HepG2 (cell line): ENCODE results near the gene USH2A. TPM values are rescaled to one million over a fixed set of nuclear protein-coding genes. Genes with fewer than 3 reads are reported as not detected.

Experiments
- ATAC-seq: fragments of 200-7000 bp; cut with Tn5 transposase; 3 replicates; pipeline ENCODE4 v1.9.1; 2020; ENCODE audit warnings: mild to moderate bottlenecking, moderate library complexity
- BruUV-seq: library from RNA; stranded (reverse); fragments of 400-500 nt; replicated peaks from 2 replicates; lab custom pipeline; 2021; lab: Mats Ljungman, UMichigan
- CTCF ChIA-PET: fragments of 300-600 bp; formaldehyde crosslinking; extraction: SDS; loops from one replicate; lab custom pipeline; 2021; ENCODE audit warnings: low total read pairs, inconsistent platforms, low intra/inter-chr PET ratio; lab: Yijun Ruan, JAX
- POLR2A ChIA-PET: fragments of 350-600 bp; sonication (Branson Sonifier 250); formaldehyde crosslinking; loops from one replicate; lab custom pipeline; 2020; ENCODE audit warnings: antibody characterized with exemption, inconsistent platforms; lab: Yijun Ruan, JAX
- DNase-seq: peaks from one replicate; pipeline ENCODE4 v3.0.0-alpha.2; 2015; ENCODE audit warnings: low spot score
- FAIRE-seq: peaks from 3 replicates; lab custom pipeline; 2011; peaks lifted over from hg19 to GRCh38; lab: Jason Lieb, UNC
- H2AFZ ChIP-seq: one replicate; pipeline ENCODE4 v1.6.1; 2011; ENCODE audit warnings: low read length, inconsistent platforms
- H3K27ac ChIP-seq: fragments of 300-600 bp; 3 replicates; pipeline ENCODE4 v1.8.0; 2011; ENCODE audit warnings: mixed run types, mild to moderate bottlenecking, mixed read lengths, low read length, inconsistent platforms; ENCODE audit not compliant: insufficient read depth; ENCODE audit errors: extremely low read length
- H3K27me3 ChIP-seq, 2 experiments: fragments of 200-600 bp in 1 of 2; 2 replicates in 1 of 2; 3 replicates in 1 of 2; pipeline versions ENCODE4 v1.6.0 to v1.8.0; 2011; ENCODE audit warnings: low read length in 2 of 2, mild to moderate bottlenecking in 2 of 2, moderate library complexity in 2 of 2, inconsistent platforms in 1 of 2; ENCODE audit not compliant: insufficient read depth in 2 of 2, control insufficient read depth in 1 of 2
- H3K36me3 ChIP-seq, 2 experiments: fragments of 200-600 bp in 1 of 2; replicated peaks in 1 of 2; 2 replicates in 1 of 2; 3 replicates in 1 of 2; pipeline versions ENCODE4 v1.5.1 to v1.8.0; 2011; ENCODE audit warnings: low read length in 2 of 2, inconsistent platforms in 1 of 2; ENCODE audit not compliant: insufficient read depth in 2 of 2, control insufficient read depth in 1 of 2
- H3K4me1 ChIP-seq: 2 replicates; pipeline ENCODE4 v1.5.1; 2012; ENCODE audit warnings: low read length, inconsistent platforms; ENCODE audit not compliant: insufficient read depth
- H3K4me2 ChIP-seq: 2 replicates; pipeline ENCODE4 v1.6.0; 2011; ENCODE audit warnings: low read depth, low read length, inconsistent platforms
- H3K4me3 ChIP-seq, 3 experiments: fragments of 200-600 bp in 1 of 3; sonication (generic), shearing (Covaris generic) in 1 of 3; replicated peaks in 1 of 3; 2 replicates each; pipeline ENCODE4 v1.5.1; 2011 to 2016; ENCODE audit warnings: low read length in 3 of 3, inconsistent platforms in 2 of 3, low read depth in 2 of 3, mild to moderate bottlenecking in 2 of 3, control low read depth in 1 of 3, mixed read lengths in 1 of 3; ENCODE audit not compliant: insufficient read depth in 1 of 3
- H3K79me2 ChIP-seq: one replicate; pipeline ENCODE4 v1.6.1; 2011; ENCODE audit warnings: low read length, inconsistent platforms; ENCODE audit not compliant: insufficient read depth
- H3K9ac ChIP-seq: 2 replicates; pipeline ENCODE4 v1.6.0; 2011; ENCODE audit warnings: mild to moderate bottlenecking, low read depth, low read length, inconsistent platforms; ENCODE audit not compliant: insufficient read depth
- H3K9me3 ChIP-seq: 2 replicates; pipeline ENCODE4 v1.5.1; 2012; ENCODE audit warnings: mild to moderate bottlenecking, low read length
- H4K20me1 ChIP-seq: 2 replicates; pipeline ENCODE4 v1.6.0; 2011; ENCODE audit warnings: inconsistent platforms, mild to moderate bottlenecking, low read length, moderate library complexity; ENCODE audit not compliant: insufficient read depth
- ADNP ChIP-seq: sonication (generic); formaldehyde crosslinking; IDR thresholded peaks from 2 replicates; pipeline ENCODE4 v1.4.0; 2020; ENCODE audit warnings: missing genetic modification reagents
- BRCA1 ChIP-seq: sonication (generic); formaldehyde crosslinking; IDR thresholded peaks from 2 replicates; pipeline ENCODE4 v1.4.0; 2020; ENCODE audit warnings: missing genetic modification reagents
- CEBPG ChIP-seq: IDR thresholded peaks from 2 replicates; pipeline ENCODE4 v1.6.1; 2016
- CENPX ChIP-seq: sonication (generic); formaldehyde crosslinking; IDR thresholded peaks from 2 replicates; pipeline ENCODE4 v1.9.0; 2021; ENCODE audit warnings: mild to moderate bottlenecking, missing genetic modification reagents, moderate library complexity
- HIC2 ChIP-seq: sonication (generic); formaldehyde crosslinking; IDR thresholded peaks from 2 replicates; pipeline ENCODE4 v1.9.0; 2022; ENCODE audit warnings: low read depth, missing genetic modification reagents
- HMG20A ChIP-seq: IDR thresholded peaks from 2 replicates; pipeline ENCODE4 v1.6.1; 2016; ENCODE audit warnings: borderline replicate concordance
- IKZF5 ChIP-seq: IDR thresholded peaks from 2 replicates; pipeline ENCODE4 v1.6.1; 2018; ENCODE audit warnings: missing genetic modification reagents, mild to moderate bottlenecking, missing compliant biosample characterization
- MLLT10 ChIP-seq: sonication (generic); formaldehyde crosslinking; IDR thresholded peaks from 2 replicates; pipeline ENCODE4 v1.4.0; 2020; ENCODE audit warnings: missing genetic modification reagents
- ZNF230 ChIP-seq: sonication (generic); formaldehyde crosslinking; IDR thresholded peaks from 2 replicates; pipeline ENCODE4 v1.4.0; 2020; ENCODE audit warnings: mild to moderate bottlenecking, missing genetic modification reagents
- WGBS: methylation state at CpG from one replicate; pipeline ENCODE4 v1.1.6; 2017; ENCODE audit warnings: low lambda C conversion rate; 5-methylcytosine and 5-hydroxymethylcytosine counted together
- in situ Hi-C: cut with HindIII; loops from 2 replicates; pipeline ENCODE4 v1.10.0; 2017; ENCODE audit warnings: low pct_unique_long_range_greater_than_20kb; ENCODE audit not compliant: extremely low pct_ligation_motif_present
- intact Hi-C: fragments of 100-400 bp; cut with micrococcal nuclease; formaldehyde crosslinking; loops from one replicate; pipeline ENCODE4 v1.10.0; 2022; ENCODE audit not compliant: unreplicated experiment
- polyA plus RNA-seq, 8 experiments: library from polyadenylated mRNA; depleted of rRNA in 3 of 8; stranded (reverse) in 7 of 8; unstranded in 1 of 8; fragments of >200 nt; fragmentation: Illumina TruSeq in 4 of 8; extraction: Trizol in 4 of 8; gene quantifications; 2 replicates each; pipeline versions ENCODE4 v1.2.1 to v1.2.3, GENCODE V29; 2011 to 2016; ENCODE audit warnings: low read depth in 4 of 8, missing spikeins in 1 of 8, mixed read lengths in 1 of 8; ENCODE audit not compliant: insufficient read depth in 1 of 8
- total RNA-seq, 5 experiments: library from RNA; depleted of rRNA; stranded (reverse); fragments of >200 nt; fragmentation: Illumina TruSeq; extraction: Trizol; gene quantifications; 2 replicates each; pipeline ENCODE4 v1.2.3, GENCODE V29; 2016; ENCODE audit warnings: low read depth in 1 of 5
- TF ChIP-seq, protein P1 (sequence below): sonication (generic); formaldehyde crosslinking; IDR thresholded peaks from 2 replicates; pipeline ENCODE4 v1.4.0; 2020; ENCODE audit warnings: missing genetic modification reagents, low read depth, mild to moderate bottlenecking, borderline replicate concordance
- TF ChIP-seq, protein P2 (sequence below): sonication (generic); formaldehyde crosslinking; IDR thresholded peaks from 2 replicates; pipeline ENCODE4 v1.8.1; 2023; ENCODE audit warnings: mild to moderate bottlenecking, inconsistent platforms, moderate library complexity, missing genetic modification reagents, borderline replicate concordance
- TF ChIP-seq, protein P3 (sequence below): sonication (generic); formaldehyde crosslinking; IDR thresholded peaks from 2 replicates; pipeline ENCODE4 v1.8.0; 2022; ENCODE audit warnings: missing genetic modification reagents, mild to moderate bottlenecking, moderate library complexity, borderline replicate concordance

Gene USH2A
- total and polyA plus RNA-seq, 2 of the 13 experiments (the other 11 are each of a cell fraction or from before 2014, with no cell fraction given) = 0.02 TPM; not detected in 1

DNA sequence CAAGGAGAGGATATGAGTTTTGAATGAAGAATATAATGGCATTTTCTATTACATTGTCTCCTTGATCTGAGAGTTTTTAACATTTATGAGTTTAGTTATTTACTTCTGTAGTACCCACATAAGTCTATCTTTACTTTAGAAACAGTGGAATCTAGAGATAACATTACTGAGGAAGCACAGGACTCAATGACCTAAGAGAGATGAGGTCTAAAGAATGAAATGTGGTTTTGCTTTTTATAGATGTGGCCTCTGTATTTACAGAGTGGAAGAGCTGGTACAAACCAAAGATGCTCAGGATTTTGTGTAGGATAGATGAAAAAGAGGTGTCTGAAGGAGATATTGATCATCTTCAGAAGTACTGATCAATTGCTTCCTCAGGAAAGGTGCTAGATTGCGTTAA, 678.8 kb downstream of the USH2A start:
- no peaks in the 10 kb centered on the region for H3K9me3 ChIP-seq
- FAIRE-seq = no peak
- DNase-seq = no peak
- BruUV-seq = no TSS peak
- 10% methylated on average over 1 of the region's 1 CpG for WGBS
- no peak overlapping the region for H3K4me3 ChIP-seq
- intact Hi-C loops (no loop called here), in situ Hi-C loops (no loop called here)
- H3K4me2 ChIP-seq = no peak overlapping the region
- no peaks in the 10 kb centered on the region for H4K20me1 ChIP-seq
- H3K4me1 ChIP-seq = no peaks in the 10 kb centered on the region
- TF ChIP-seq, protein P1, sequence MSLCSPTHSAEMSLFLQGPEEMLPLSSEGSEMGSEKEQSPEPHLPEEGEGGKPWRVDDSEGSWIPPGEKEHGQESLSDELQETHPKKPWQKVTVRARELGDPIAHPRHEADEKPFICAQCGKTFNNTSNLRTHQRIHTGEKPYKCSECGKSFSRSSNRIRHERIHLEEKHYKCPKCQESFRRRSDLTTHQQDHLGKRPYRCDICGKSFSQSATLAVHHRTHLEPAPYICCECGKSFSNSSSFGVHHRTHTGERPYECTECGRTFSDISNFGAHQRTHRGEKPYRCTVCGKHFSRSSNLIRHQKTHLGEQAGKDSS (CRISPR knock-in tag) = no peak
- TF ChIP-seq BRCA1 = no peak
- TF ChIP-seq MLLT10 (CRISPR knock-in tag) = no peak
- TF ChIP-seq ZNF230 (CRISPR knock-in tag) = no peak
- TF ChIP-seq, protein P2, sequence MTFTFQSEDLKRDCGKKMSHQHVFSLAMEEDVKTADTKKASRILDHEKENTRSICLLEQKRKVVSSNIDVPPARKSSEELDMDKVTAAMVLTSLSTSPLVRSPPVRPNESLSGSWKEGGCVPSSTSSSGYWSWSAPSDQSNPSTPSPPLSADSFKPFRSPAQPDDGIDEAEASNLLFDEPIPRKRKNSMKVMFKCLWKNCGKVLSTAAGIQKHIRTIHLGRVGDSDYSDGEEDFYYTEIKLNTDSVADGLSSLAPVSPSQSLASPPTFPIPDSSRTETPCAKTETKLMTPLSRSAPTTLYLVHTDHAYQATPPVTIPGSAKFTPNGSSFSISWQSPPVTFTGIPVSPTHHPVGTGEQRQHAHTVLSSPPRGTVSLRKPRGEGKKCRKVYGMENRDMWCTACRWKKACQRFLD (CRISPR knock-in tag) = no peak
- H3K27me3 ChIP-seq = no peaks in the 10 kb centered on the region
- no peaks in the 10 kb centered on the region for H3K79me2 ChIP-seq
- H3K36me3 ChIP-seq = no peaks in the 10 kb centered on the region
- H3K9ac ChIP-seq = no peak overlapping the region
- no peak overlapping the region for H3K27ac ChIP-seq
- ATAC-seq = no peak
- POLR2A ChIA-PET = no interaction called here
- CTCF ChIA-PET = no interaction called here
- no peak overlapping the region for H2AFZ ChIP-seq

DNA sequence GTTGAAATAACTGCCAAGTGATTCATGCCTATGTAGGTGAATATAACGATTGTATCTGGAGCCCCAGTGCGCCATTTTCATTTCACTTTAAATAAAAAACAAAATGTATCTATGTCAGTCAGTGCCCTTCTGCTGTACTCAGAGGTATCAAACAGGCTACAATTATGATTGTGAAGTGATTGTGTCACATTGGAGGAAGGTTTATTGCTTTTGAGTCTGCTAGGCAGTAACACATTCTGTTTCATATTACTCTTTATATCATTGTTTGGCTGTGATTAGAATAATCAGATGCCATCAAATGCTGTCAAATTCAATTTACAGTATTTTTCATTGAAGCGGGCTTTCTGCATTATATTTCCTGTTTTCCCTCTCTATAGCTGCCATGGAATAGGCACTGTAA, 684.2 kb downstream of the USH2A start:
- Histone ChIP-seq H3K9me3 (no peaks in the 10 kb centered on the region), H3K4me3 (no peak overlapping the region), H2AFZ (no peak overlapping the region), H4K20me1 (no peaks in the 10 kb centered on the region), H3K9ac (no peak overlapping the region), H3K27me3 (no peaks in the 10 kb centered on the region), H3K4me2 (no peak overlapping the region), H3K79me2 (no peaks in the 10 kb centered on the region), H3K36me3 (no peaks in the 10 kb centered on the region), H3K4me1 (no peaks in the 10 kb centered on the region), H3K27ac (no peak overlapping the region)
- POLR2A ChIA-PET = no interaction called here
- FAIRE-seq (no peak), ATAC-seq (no peak), DNase-seq (no peak)
- in situ Hi-C loops = no loop called here
- intact Hi-C loops = no loop called here
- 0% methylated on average over 3 of the region's 3 CpGs for WGBS
- CTCF ChIA-PET = no interaction called here
- BruUV-seq = no TSS peak
- TF ChIP-seq HMG20A (CRISPR knock-in tag) = no peak
- TF ChIP-seq, protein P3, sequence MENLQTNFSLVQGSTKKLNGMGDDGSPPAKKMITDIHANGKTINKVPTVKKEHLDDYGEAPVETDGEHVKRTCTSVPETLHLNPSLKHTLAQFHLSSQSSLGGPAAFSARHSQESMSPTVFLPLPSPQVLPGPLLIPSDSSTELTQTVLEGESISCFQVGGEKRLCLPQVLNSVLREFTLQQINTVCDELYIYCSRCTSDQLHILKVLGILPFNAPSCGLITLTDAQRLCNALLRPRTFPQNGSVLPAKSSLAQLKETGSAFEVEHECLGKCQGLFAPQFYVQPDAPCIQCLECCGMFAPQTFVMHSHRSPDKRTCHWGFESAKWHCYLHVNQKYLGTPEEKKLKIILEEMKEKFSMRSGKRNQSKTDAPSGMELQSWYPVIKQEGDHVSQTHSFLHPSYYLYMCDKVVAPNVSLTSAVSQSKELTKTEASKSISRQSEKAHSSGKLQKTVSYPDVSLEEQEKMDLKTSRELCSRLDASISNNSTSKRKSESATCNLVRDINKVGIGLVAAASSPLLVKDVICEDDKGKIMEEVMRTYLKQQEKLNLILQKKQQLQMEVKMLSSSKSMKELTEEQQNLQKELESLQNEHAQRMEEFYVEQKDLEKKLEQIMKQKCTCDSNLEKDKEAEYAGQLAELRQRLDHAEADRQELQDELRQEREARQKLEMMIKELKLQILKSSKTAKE (CRISPR knock-in tag) = no peak
- TF ChIP-seq ADNP (CRISPR knock-in tag) = no peak
- TF ChIP-seq CENPX (CRISPR knock-in tag) = no peak
- TF ChIP-seq CEBPG (CRISPR knock-in tag) = no peak
- TF ChIP-seq HIC2 (CRISPR knock-in tag) = no peak
- TF ChIP-seq IKZF5 (CRISPR knock-in tag) = no peak
